DND-41 (cell line): ENCODE data around the gene HELZ2.

Source experiments
- ATAC-seq: fragments of 200-7000 bp; cut with Tn5 transposase; 3 replicates; pipeline ENCODE4 v1.9.1; 2021; ENCODE audit warnings: low read depth; ENCODE audit not compliant: insufficient read depth
- DNase-seq: peaks from one replicate; pipeline ENCODE4 v3.0.0-alpha.2; 2020
- H2AFZ ChIP-seq: 2 replicates; pipeline ENCODE4 v1.6.0; 2012; ENCODE audit warnings: low read depth, low read length
- H3K27ac ChIP-seq: 2 replicates; pipeline ENCODE4 v1.5.1; 2012; ENCODE audit warnings: low read length, inconsistent platforms
- H3K27me3 ChIP-seq: fragments of 200-600 bp; sonication (generic); 2 replicates; pipeline ENCODE4 v1.6.0; 2012; ENCODE audit warnings: low read length, mild to moderate bottlenecking, inconsistent platforms; ENCODE audit not compliant: insufficient read depth, poor library complexity
- H3K36me3 ChIP-seq: 2 replicates; pipeline ENCODE4 v1.5.1; 2012; ENCODE audit warnings: low read length, inconsistent platforms; ENCODE audit not compliant: insufficient read depth
- H3K4me1 ChIP-seq: 2 replicates; pipeline ENCODE4 v1.5.1; 2012; ENCODE audit warnings: mild to moderate bottlenecking, low read length; ENCODE audit not compliant: insufficient read depth
- H3K4me2 ChIP-seq: 2 replicates; pipeline ENCODE4 v1.6.0; 2012; ENCODE audit warnings: mild to moderate bottlenecking, moderate library complexity, low read length, inconsistent platforms; ENCODE audit not compliant: insufficient read depth
- H3K4me3 ChIP-seq, 2 experiments: fragments of 200-600 bp in 1 of 2; shearing (Covaris generic) in 1 of 2; 2 replicates each; pipeline ENCODE4 v1.5.1; 2012 to 2016; ENCODE audit warnings: inconsistent platforms in 2 of 2, low read length in 2 of 2, mild to moderate bottlenecking in 2 of 2, low read depth in 1 of 2, moderate library complexity in 1 of 2
- H3K79me2 ChIP-seq: 2 replicates; pipeline ENCODE4 v1.6.0; 2012; ENCODE audit warnings: low read length, inconsistent platforms; ENCODE audit not compliant: insufficient read depth
- H3K9ac ChIP-seq: 2 replicates; pipeline ENCODE4 v1.6.0; 2012; ENCODE audit warnings: low read depth, mild to moderate bottlenecking, inconsistent platforms, low read length, moderate library complexity
- H3K9me3 ChIP-seq: 2 replicates; pipeline ENCODE4 v1.5.1; 2012; ENCODE audit warnings: low read length, moderate library complexity, mild to moderate bottlenecking, inconsistent platforms; ENCODE audit not compliant: insufficient read depth, severe bottlenecking
- H4K20me1 ChIP-seq: 2 replicates; pipeline ENCODE4 v1.6.0; 2012; ENCODE audit warnings: low read length; ENCODE audit not compliant: insufficient read depth
- EZH2 ChIP-seq: IDR thresholded peaks from 3 replicates; pipeline ENCODE4 v1.6.1; 2012; ENCODE audit warnings: borderline replicate concordance, low read depth, mild to moderate bottlenecking, moderate library complexity, low read length, inconsistent platforms; ENCODE audit not compliant: severe bottlenecking
- TF ChIP-seq, protein P1 (sequence below): IDR thresholded peaks from 2 replicates; pipeline ENCODE4 v1.5.1; 2012; ENCODE audit warnings: borderline replicate concordance, low read length, moderate library complexity, mild to moderate bottlenecking; ENCODE audit not compliant: poor library complexity, severe bottlenecking; ENCODE audit errors: extremely low read depth

The HELZ2 gene

GRCh38 chr20:63562461-63563224 lies 11.4 kb downstream of the HELZ2 start:
- no peak for ATAC-seq
- no peak overlapping the region for H2AFZ ChIP-seq
- no peak overlapping the region for H3K4me3 ChIP-seq
- no peaks in the 10 kb centered on the region; the same call in 1 of the 2 replicates for H3K4me1 ChIP-seq
- H3K79me2 ChIP-seq: no peaks in the 10 kb centered on the region
- no peaks in the 10 kb centered on the region for H3K9me3 ChIP-seq
- peaks cover 10% of the 10 kb centered on the region for H4K20me1 ChIP-seq
- TF ChIP-seq, protein P1, sequence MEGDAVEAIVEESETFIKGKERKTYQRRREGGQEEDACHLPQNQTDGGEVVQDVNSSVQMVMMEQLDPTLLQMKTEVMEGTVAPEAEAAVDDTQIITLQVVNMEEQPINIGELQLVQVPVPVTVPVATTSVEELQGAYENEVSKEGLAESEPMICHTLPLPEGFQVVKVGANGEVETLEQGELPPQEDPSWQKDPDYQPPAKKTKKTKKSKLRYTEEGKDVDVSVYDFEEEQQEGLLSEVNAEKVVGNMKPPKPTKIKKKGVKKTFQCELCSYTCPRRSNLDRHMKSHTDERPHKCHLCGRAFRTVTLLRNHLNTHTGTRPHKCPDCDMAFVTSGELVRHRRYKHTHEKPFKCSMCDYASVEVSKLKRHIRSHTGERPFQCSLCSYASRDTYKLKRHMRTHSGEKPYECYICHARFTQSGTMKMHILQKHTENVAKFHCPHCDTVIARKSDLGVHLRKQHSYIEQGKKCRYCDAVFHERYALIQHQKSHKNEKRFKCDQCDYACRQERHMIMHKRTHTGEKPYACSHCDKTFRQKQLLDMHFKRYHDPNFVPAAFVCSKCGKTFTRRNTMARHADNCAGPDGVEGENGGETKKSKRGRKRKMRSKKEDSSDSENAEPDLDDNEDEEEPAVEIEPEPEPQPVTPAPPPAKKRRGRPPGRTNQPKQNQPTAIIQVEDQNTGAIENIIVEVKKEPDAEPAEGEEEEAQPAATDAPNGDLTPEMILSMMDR: no peak
- TF ChIP-seq EZH2: no peak
- no peaks in the 10 kb centered on the region for H3K36me3 ChIP-seq
- no peak overlapping the region for H3K27ac ChIP-seq
- no peak overlapping the region for H3K9ac ChIP-seq
- H3K27me3 ChIP-seq: no peaks in the 10 kb centered on the region
- no peak overlapping the region for H3K4me2 ChIP-seq
- no peak for DNase-seq

- Histone ChIP-seq H3K9ac (no peak overlapping the region), H3K4me2 (no peak overlapping the region), H3K4me3 (no peak overlapping the region), H3K4me1 (no peaks in the 10 kb centered on the region), H3K9me3 (no peaks in the 10 kb centered on the region), H2AFZ (no peak overlapping the region), H3K79me2 (no peaks in the 10 kb centered on the region), H3K36me3 (no peaks in the 10 kb centered on the region), H4K20me1 (peaks cover 3% of the 10 kb centered on the region), H3K27me3 (no peaks in the 10 kb centered on the region), H3K27ac (no peak overlapping the region)
- no peak for DNase-seq
- TF ChIP-seq, protein P1: no peak
- no peak for TF ChIP-seq EZH2
- ATAC-seq: no peak
Measured at GRCh38 chr20:63561624-63562396, 12.2 kb downstream of the HELZ2 start.

GRCh38 chr20:63560856-63561609 lies 13.0 kb downstream of the HELZ2 start:
- Histone ChIP-seq H2AFZ (no peak overlapping the region), H3K9me3 (no peaks in the 10 kb centered on the region), H3K4me3 (no peak overlapping the region), H3K36me3 (no peaks in the 10 kb centered on the region), H3K9ac (no peak overlapping the region), H3K79me2 (no peaks in the 10 kb centered on the region), H3K27ac (no peak overlapping the region), H3K27me3 (no peaks in the 10 kb centered on the region), H4K20me1 (no peaks in the 10 kb centered on the region; the same call in 1 of the 2 replicates), H3K4me2 (no peak overlapping the region), H3K4me1 (no peaks in the 10 kb centered on the region)
- TF ChIP-seq EZH2: no peak
- TF ChIP-seq, protein P1: no peak
- DNase-seq (no peak), ATAC-seq (no peak)
